ENCODE data around the gene PPP1CA. TPM values are rescaled to one million over a fixed set of nuclear protein-coding genes. Genes with fewer than 3 reads are reported as not detected.

PPP1CA gene
- total RNA-seq, 4 donors from 2014 or later: 101 to 160 (median 143) TPM

GRCh38 chr11:67435727-67436458, 34.2 kb upstream of the PPP1CA start:
- DNase-seq (ENCODE audit: low spot score in 2 of 2): no peak
- no peak overlapping the region for H3K4me3 ChIP-seq (ENCODE audit: low read depth, poor library complexity, severe bottlenecking)
- TF ChIP-seq CTCF (IDR thresholded peaks at IDR 0.05) (no peak), POLR2A (IDR thresholded peaks at IDR 0.05) (no peak)
- 88 to 93% methylated on average over 21 to 38 of the region's 38 CpGs for WGBS, 2 donors
- intact Hi-C loops (cut with DNase I; ENCODE audit: low total_unique reads): no loop called here

GRCh38 chr11:67435031-67435726, 33.5 kb upstream of the PPP1CA start:
- TF ChIP-seq POLR2A (IDR thresholded peaks at IDR 0.05) (no peak), CTCF (IDR thresholded peaks at IDR 0.05) (no peak)
- H3K4me3 ChIP-seq (ENCODE audit: low read depth, poor library complexity, severe bottlenecking): no peak overlapping the region
- 70 to 82% methylated on average over 26 of the region's 26 CpGs for WGBS, 2 donors
- intact Hi-C loops (cut with DNase I; ENCODE audit: low total_unique reads): no loop called here
- DNase-seq (ENCODE audit: low spot score in 2 of 2): no peak

- no peak overlapping the region for H3K4me3 ChIP-seq (ENCODE audit: low read depth, poor library complexity, severe bottlenecking)
- WGBS, 2 donors: 70 to 90% methylated on average over 18 to 23 of the region's 23 CpGs
- intact Hi-C loops (cut with DNase I; ENCODE audit: low total_unique reads): no loop called here
- DNase-seq (ENCODE audit: low spot score in 2 of 2): no peak
- no peak for TF ChIP-seq POLR2A (IDR thresholded peaks at IDR 0.05)
- TF ChIP-seq CTCF (IDR thresholded peaks at IDR 0.05): no peak
Measured at GRCh38 chr11:67434395-67434881, 32.8 kb upstream of the PPP1CA start.

- TF ChIP-seq POLR2A (IDR thresholded peaks at IDR 0.05) (no peak), CTCF (IDR thresholded peaks at IDR 0.05) (no peak)
- H3K4me3 ChIP-seq (ENCODE audit: low read depth, poor library complexity, severe bottlenecking): no peak overlapping the region
Measured at GRCh38 chr11:67433536-67434394, 32.1 kb upstream of the PPP1CA start.

GRCh38 chr11:67432655-67433349, 31.1 kb upstream of the PPP1CA start:
- DNase-seq (ENCODE audit: low spot score in 2 of 2): no peak
- TF ChIP-seq CTCF (IDR thresholded peaks at IDR 0.05) (no peak), POLR2A (IDR thresholded peaks at IDR 0.05) (no peak)
- 87 to 89% methylated on average over 16 of the region's 22 CpGs for WGBS, 2 donors
- H3K4me3 ChIP-seq (ENCODE audit: low read depth, poor library complexity, severe bottlenecking): no peak overlapping the region
- intact Hi-C loops (cut with DNase I; ENCODE audit: low total_unique reads): no loop called here

More at GRCh38 chr11:67433536-67434394, 32.1 kb upstream of the PPP1CA start:
- no peak for DNase-seq (ENCODE audit: low spot score in 2 of 2)
- 79 to 90% methylated on average over 22 of the region's 22 CpGs for WGBS, 2 donors
- intact Hi-C loops (cut with DNase I; ENCODE audit: low total_unique reads): no loop called here

Data from lower leg skin (tissue), 4 donors.